Putamen (tissue), 1 donor: ENCODE data around the gene SLC4A2.

ENCODE experiments used
- DNase-seq: peaks from one replicate; pipeline ENCODE4 v3.0.0-alpha.2; 2016; ENCODE audit warnings: low spot score

Gene SLC4A2

DNA sequence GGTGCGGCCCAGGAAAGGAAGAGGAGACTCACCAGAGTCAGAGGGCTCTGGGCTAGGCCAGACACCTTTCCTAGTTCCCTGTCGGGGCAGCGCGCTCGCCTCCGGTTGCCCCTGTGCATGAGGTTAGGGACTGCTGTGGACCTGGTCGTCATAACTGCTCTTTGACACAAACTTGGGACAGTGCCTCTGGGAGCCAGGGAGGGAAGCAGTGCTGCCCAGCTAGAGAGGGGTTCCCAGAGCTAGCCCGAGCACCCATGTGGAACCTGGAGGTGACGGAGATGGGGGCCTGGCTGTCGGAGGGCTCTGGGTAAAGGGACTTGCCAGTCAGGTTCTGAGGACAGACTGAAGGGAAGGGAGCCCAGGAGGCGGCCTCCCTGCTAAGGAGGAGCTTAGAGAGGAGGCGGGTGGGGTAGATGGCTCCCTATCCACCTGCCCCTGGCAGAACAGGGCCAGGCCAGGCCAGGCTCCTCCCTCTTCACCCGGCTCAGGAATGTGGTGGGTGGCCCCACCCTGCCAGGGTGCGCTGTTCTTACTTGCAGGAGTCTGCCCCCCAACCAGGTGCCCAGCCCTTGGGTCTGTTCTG lies 56.5 kb downstream of the SLC4A2 start:
- DNase-seq = no peak

DNA sequence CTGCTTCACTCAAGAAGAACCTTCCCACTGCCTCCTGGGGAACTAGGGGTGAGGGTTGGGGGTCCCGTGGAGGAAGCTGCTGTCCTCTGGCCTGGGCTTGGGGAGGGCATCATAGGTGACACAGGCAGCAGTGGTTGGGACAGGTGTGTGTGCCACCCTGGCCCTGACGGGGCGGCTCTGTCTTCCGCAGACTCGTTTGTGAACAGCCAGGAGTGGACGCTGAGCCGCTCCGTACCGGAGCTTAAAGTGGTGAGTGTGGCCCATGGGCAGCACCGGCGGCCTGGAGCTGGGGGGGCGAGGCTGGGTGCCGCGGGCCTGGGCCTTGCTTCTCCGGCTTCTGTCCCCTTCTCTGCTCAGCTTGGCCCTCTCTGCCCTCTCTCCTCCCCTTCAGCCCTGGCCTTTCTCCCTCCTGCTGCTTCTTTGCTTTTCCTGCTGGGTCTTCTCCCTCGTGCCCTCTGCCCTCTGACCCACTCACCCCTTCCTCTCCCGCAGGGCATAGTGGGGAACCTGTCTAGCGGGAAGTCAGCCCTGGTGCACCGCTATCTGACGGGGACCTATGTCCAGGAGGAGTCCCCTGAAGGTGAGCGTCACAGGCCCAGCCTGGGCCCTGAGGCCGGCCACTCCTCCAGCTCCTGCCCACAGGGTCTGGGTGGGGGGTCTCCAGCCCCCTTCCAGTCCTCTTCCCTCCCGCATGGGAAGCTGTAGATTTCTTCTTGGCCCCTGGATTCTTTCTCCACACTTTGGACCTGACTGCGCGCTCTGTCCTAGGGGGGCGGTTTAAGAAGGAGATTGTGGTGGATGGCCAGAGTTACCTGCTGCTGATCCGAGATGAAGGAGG lies 57.4 kb downstream of the SLC4A2 start:
- no peak for DNase-seq

DNA sequence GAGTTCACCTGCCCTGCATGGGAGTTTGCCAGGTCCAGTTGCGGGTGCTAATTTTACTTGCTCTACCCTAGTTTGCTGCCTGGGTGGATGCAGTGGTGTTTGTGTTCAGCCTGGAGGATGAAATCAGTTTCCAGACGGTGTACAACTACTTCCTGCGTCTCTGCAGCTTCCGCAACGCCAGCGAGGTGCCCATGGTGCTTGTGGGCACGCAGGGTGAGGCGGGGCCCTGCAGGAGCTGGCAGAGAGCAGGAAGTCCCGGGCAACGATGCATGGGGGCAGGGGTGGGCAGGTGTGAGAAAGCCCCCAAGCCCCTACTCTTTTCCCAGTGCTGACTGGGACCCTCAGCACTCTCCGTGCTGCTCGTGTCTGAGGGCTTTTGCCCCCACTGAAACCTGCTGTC lies 58.2 kb downstream of the SLC4A2 start:
- DNase-seq = no peak

DNA sequence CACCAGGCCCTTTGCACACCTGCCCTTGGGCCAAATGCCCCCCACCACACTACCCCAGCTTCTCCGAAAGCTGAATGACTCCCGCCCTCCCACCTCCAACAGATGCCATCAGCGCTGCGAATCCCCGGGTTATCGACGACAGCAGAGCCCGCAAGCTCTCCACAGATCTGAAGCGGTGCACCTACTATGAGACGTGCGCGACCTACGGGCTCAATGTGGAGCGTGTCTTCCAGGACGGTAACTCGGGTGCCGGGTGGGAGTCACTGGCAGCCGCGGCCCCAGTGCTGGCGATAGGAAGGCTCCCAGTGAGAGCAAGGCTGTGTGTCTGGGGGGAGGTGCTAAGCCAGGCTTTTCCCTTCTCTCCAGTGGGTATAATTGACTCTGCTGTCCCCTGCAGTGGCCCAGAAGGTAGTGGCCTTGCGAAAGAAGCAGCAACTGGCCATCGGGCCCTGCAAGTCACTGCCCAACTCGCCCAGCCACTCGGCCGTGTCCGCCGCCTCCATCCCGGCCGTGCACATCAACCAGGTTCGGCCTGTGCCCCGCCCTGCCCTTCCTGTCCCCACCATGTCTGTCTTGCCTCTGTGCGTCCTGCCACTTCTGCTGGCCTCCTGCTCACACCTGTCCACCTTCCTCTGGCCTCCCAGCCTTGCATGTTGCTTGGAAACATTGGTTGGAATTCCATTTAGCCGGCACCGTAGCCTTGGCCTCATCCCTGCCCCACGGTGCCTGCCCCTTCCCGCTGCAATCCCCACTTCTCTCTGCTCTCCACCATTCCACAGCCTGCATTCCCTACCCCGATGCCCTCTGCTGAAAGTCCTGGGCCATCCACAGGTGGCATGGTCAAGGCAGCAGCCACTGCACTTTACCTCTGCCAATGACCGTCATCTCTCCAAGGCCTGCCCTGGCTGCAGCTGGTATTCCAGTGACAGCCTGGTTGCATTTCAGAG lies 59.0 kb downstream of the SLC4A2 start:
- DNase-seq = no peak

DNA sequence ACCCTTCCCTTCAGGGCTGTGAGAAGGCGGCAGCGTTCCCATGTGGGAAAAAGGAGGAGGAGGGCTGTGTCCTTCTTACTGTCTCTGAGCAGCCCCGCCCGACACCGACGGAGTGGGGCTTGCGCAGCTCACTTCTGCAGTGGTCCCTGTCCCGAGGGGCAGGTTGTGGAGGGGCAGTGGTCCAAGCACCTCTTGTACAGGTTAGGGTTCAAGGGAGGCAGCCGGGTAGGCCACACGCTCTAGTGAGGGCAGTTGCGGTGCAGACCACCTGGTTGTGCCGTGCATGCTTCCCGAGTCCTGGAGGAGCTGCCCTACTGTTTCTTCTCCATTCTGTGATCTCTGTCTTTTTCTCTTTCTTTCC lies 59.6 kb downstream of the SLC4A2 start:
- DNase-seq = no peak

DNA sequence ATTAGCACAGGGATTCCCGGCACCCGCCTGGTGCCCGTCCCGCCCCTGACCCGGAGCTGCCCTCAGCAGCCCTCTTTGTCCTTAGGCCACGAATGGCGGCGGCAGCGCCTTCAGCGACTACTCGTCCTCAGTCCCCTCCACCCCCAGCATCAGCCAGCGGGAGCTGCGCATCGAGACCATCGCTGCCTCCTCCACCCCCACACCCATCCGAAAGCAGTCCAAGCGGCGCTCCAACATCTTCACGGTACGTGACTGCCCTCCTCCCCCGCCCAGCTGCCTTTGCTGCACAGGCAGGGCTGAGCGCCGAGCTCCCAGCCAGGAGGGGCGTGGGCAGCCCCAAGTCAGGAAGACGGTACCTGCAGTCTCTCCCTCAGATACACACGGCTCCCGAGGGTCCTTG lies 60.5 kb downstream of the SLC4A2 start:
- DNase-seq = no peak

DNA sequence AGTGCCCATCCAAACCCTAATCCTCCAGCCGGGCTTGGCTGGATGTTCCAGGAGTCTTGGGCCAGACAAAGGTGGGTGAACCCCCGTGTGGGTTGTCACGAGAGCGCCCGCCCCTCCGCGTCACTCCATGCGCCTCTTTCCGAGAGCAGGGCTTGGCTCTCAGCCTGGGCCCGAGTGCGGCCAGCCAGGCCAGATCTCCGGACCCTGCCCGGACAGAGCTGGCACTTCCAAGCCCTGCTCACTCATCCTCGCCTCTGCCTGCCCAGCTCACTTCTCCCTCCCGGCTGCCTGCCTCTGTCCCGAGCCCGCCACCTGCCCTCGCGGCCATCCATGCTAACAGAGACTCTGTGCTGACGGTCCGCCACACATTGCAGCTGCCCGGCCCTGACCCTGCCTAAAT lies 61.5 kb downstream of the SLC4A2 start:
- no peak for DNase-seq

DNA sequence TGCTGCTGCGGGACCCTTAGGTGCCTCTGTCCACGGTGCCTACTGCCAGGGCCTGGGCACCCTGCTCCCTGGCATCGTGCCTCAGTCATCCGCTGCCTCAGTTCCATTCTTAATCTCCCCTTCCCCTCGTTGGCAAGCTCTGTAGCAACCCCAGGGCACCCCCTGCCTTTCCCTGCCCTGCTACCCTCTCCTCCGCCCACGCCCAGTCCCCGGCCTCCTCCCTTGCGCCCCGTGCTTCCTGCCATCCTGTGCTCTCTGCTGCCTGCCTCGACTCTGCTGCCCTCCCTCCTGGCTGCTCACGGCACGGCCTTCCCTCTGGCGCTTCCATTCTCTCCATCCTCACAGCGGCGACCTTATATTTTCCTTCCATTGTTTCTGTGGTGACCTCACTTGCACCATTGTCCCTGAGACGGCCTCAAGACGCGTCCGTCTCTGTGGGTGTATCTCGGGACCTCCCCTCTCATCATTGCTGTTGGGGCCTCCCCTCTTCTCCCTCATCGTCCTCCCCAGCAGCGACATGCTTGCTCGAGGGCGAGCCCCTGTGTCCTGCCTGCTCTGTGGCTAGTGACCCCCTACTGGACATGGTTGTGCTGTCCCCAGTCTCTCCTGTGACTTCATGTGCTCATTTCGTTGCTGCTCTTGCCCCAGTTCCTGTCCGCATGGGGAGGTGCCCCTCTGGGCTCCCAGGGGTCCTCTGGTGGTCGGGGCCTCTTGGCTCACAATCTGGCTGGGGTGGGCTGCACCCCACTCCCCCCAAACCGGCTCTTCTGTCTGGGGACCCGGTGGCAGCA lies 62.2 kb downstream of the SLC4A2 start:
- DNase-seq = no peak

DNA sequence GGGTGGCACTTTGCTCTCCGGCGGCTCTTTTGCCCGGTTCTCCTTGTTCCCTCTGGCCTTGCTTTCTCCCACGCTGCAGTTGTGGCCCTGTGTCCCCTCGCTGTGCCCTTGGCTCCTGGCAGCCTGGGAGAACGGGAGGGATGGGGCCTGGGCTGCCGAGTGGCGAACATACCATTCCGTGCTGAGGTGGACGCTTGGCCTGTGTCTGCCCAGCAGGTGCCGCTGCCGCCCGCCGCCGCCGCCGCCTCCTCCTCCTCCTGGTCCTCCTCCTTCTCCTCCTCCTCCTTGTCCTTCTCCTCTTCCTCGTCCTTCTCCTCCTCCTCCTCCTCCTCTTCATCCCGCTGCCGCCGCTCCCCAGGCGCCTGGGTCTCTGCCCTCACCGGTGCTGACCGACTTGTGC lies 62.9 kb downstream of the SLC4A2 start:
- no peak for DNase-seq

DNA sequence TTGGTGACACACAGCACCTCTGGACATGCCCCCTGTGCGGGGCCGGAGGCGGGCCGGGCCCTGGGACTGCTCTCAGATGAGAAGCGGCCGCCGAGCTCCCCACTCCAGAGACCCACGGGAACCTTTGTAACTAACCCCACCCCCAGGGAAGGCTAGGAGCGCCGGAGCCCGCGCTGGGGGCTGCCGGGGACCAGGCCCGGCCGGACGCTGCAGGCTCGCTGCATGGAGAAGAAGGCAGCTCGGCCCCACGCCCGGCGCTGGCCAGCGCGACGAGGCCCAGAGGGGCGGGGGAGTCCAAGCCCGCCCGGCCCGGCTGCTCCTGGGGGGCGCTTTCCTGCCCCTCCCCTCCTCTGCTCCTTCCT lies 63.4 kb downstream of the SLC4A2 start:
- DNase-seq = no peak

DNA sequence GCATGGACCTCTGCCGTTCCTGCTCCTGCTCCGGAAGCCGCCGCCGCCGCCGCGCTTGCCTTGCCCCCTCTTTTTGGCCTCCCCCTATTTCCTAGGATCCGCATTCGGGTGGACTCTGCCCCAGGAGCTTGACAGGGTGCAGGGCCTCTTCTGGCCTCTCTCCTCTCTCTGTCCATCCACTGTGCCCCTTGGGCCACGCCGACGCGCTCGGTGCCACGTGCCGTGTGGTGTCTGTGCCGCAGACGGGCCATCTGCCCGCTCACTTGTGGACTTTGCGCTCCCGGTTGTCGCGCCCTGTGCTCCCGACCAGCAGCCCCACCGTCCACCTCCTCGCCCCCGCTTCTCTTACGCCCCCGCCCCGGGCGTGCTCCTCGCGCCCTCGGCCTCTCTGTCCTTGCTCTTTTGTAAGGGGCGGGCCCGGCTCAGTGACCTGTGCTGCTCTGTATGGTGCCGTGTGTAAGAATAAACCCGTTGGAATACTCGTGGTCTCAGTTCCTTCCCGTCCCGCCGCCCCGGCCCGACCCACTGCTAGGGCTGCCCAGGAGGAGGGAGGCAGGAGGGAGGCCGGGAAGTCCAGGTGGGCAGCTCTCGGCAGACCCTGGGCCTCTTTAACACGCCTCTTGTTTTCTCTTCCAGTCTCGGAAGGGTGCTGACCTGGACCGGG lies 63.9 kb downstream of the SLC4A2 start:
- no peak for DNase-seq

DNA sequence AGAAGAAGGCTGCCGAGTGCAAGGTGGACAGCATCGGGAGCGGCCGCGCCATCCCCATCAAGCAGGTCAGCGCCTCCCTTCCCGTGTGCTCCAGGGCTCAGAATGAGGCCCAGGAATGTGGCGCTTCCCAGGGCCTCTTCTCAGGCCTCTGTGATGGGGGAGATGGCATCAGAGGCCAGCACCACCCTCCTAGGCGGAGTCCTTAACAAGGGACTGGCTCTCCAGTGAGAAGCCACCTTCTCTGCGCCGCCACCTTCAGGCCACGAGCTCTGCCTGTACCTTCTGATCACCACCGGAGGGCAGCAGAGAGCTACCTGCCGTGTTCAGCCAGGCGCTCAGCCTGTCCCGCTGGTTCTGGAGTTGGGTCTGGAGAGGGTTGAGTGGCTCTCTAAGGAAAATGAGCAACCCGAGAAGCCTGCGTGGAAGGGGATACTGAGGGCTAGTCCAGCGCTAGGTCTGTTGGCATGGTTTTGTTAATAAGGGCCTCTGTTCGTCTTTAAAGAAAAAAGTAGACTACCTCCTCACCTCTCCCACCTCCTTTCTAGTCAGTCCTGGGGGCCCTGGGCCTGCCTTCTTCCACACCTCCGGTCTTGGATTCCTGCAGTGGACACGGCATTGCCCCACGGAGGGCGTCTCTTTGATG lies 64.6 kb downstream of the SLC4A2 start:
- peak; percentile 76 for DNase-seq

DNA sequence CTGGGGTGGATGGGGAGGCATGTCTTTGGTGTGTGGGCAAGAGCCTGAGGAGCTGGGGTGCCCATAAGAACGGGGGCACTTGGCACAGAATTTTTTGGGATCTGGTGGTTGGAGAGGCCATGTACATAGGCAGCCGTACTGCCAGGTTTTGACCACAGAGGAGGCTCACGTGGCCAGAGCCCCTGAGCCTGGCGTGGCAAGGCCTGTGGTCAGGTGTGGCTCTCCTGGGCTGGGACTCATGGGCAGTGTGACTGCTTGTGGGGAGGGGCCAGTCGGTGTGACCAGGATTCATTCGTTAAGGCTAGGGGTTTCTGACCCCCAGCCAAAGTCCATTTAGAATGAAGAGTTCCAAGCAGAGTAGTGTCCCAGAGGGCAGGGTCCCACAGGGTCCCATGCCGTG lies 65.1 kb downstream of the SLC4A2 start:
- DNase-seq = no peak

DNA sequence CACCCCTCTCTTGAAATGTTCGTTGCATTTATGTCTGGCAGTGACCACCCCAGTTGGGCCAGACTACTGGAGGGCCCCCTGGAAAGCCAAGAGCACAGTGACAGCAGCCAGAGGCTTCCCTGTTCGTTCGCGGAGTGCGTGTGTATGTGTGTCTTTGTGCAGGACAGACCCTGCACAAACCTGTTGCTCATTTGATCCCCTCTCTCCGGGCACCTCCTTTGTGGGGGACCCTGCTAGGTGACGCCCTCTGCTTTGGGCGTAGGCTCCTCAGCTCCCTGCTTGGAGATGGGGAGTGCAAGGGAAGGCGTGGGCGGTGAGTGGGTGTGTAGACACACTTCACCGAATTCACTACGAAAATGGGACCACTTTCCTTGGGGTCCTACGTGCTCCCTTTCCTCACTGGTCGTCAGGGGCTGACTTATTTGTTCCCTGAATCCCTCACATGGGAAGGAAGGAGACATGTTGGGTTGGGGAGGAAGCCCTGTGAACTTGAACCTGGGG lies 65.6 kb downstream of the SLC4A2 start:
- DNase-seq = no peak

DNA sequence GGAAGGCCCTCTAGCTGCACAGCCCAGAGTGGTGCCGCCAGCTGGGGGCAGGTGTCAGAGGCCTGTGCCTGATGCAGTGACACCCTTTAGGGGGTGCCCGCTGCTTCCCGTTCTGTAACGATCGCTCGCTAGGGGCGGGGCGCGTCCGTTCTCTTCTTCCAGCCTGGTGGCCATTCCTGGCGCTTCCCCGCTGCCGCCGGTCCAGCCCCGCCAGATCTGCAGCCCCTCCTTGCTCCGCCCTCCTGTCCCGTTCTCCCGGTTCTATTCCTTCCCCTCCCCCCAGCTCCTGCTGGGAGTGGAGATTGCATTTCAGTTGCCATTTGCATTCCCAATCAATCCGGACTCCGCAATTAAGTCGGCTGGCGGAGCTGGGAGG lies 66.1 kb downstream of the SLC4A2 start:
- DNase-seq = no peak

DNA sequence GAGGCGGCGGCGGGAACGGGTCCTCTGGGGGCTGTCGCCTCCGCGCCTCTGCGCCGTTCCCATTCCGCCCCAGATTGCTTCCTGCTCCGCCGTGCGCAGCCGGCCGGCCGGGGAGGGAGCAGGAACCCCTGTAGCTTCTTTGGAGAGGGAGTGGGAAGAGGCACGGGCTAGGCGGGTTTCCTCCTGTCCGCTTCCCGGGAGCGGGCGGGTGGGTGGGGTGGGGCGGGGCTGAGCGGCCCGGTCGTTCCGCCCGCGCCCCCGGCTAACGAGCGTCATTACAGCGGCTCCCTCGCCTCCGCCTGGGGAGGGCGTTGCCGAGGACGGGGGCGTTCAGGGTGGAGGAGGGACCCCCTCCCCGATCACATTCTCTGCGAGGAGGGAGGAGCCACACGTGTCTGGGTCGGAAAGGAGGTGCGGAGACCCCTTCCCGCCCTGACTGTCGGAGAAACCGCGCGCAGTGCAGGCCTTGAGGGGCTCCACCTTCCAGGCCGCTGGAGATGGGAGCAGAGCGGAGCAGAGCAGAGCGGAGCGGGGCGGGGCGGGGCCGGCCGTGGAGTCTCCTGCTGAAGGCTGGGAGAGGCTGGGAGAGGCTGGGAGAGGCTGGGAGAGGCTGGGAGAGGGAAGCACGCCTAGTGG lies 66.6 kb downstream of the SLC4A2 start:
- DNase-seq = no peak
